ENCODE results near the gene PPP1R13L.

The PPP1R13L gene

GRCh38 chr19:45407091-45407375 is 2.2 kb upstream of the PPP1R13L start:
- no peaks in the 10 kb centered on the region for H3K9me3 ChIP-seq
- peak overlapping the region in 1 of 2 experiments; percentile 53 for H3K4me3 ChIP-seq (ENCODE audit: low read depth in 1 of 2, low read length in 1 of 2)
- peaks cover 27 to 29% of the 10 kb centered on the region in 2 experiments for H3K4me1 ChIP-seq (ENCODE audit: control insufficient read depth in 1 of 2, insufficient read depth in 1 of 2, low read depth in 1 of 2, low read length in 1 of 2)
- H3K36me3 ChIP-seq: no peaks in the 10 kb centered on the region
- no peak for TF ChIP-seq CTCF (IDR thresholded peaks at IDR 0.05)
- H3K27me3 ChIP-seq: peaks cover 51% of the 10 kb centered on the region
- H3K27ac ChIP-seq: no peak overlapping the region

GRCh38 chr19:45406226-45407090 is 1.6 kb upstream of the PPP1R13L start, which contains the start of gene POLR1G:
POLR1G (plus strand) TSS chr19:45406644; CDS start chr19:45406697, 53 bp downstream.
- H3K4me3 ChIP-seq (ENCODE audit: low read depth in 1 of 2, low read length in 1 of 2): peak within 1 kb of the TSS; percentile 53 to 61
- peaks cover 27 to 29% of the 10 kb centered on the region in 2 experiments for H3K4me1 ChIP-seq (ENCODE audit: control insufficient read depth in 1 of 2, insufficient read depth in 1 of 2, low read depth in 1 of 2, low read length in 1 of 2)
- no peaks in the 10 kb centered on the region for H3K9me3 ChIP-seq
- no peak within 1 kb of the TSS for H3K27ac ChIP-seq
- no peaks in the 10 kb centered on the region for H3K36me3 ChIP-seq
- TF ChIP-seq CTCF (IDR thresholded peaks at IDR 0.05): no peak
- H3K27me3 ChIP-seq: peaks cover 56% of the 10 kb centered on the region

GRCh38 chr19:45405435-45406225 is 761 bp upstream of the PPP1R13L start:
- Histone ChIP-seq H3K4me1 (ENCODE audit: control insufficient read depth in 1 of 2, insufficient read depth in 1 of 2, low read depth in 1 of 2, low read length in 1 of 2) (peaks cover 27 to 29% of the 10 kb centered on the region in 2 experiments), H3K4me3 (ENCODE audit: low read depth in 1 of 2, low read length in 1 of 2) (peak overlapping the region; percentile 53 to 61), H3K27me3 (peaks cover 62% of the 10 kb centered on the region), H3K9me3 (no peaks in the 10 kb centered on the region), H3K36me3 (no peaks in the 10 kb centered on the region), H3K27ac (no peak overlapping the region)
- TF ChIP-seq CTCF (IDR thresholded peaks at IDR 0.05): no peak

GRCh38 chr19:45403781-45404556 is 900 bp downstream of the PPP1R13L start:
- Histone ChIP-seq H3K4me1 (ENCODE audit: control insufficient read depth in 1 of 2, insufficient read depth in 1 of 2, low read depth in 1 of 2, low read length in 1 of 2) (peaks cover 27 to 29% of the 10 kb centered on the region in 2 experiments), H3K9me3 (no peaks in the 10 kb centered on the region), H3K4me3 (ENCODE audit: low read depth in 1 of 2, low read length in 1 of 2) (peak overlapping the region in 1 of 2 experiments; percentile 53), H3K27me3 (peaks cover 78% of the 10 kb centered on the region), H3K36me3 (no peaks in the 10 kb centered on the region), H3K27ac (no peak overlapping the region)
- TF ChIP-seq CTCF (IDR thresholded peaks at IDR 0.05): no peak

GRCh38 chr19:45403272-45403671 is 1.6 kb downstream of the PPP1R13L start:
- Histone ChIP-seq H3K36me3 (no peaks in the 10 kb centered on the region), H3K9me3 (no peaks in the 10 kb centered on the region), H3K27ac (no peak overlapping the region), H3K4me1 (ENCODE audit: control insufficient read depth in 1 of 2, insufficient read depth in 1 of 2, low read depth in 1 of 2, low read length in 1 of 2) (peaks cover 29 to 33% of the 10 kb centered on the region in 2 experiments), H3K4me3 (ENCODE audit: low read depth in 1 of 2, low read length in 1 of 2) (no peak overlapping the region), H3K27me3 (peaks cover 85% of the 10 kb centered on the region)
- no peak for TF ChIP-seq CTCF (IDR thresholded peaks at IDR 0.05)

Data from neutrophil (primary cell).